ENCODE results near the gene AFAP1. TPM values are rescaled to one million over a fixed set of nuclear protein-coding genes. Genes with fewer than 3 reads are reported as not detected.

Gene AFAP1
- total RNA-seq, 1 experiment from 2014 or later = 42.1 TPM

GRCh38 chr4:7805533-7806337 lies 133.9 kb downstream of the AFAP1 start:
- intact Hi-C loops (cut with micrococcal nuclease) = loop anchor here (1.0 kb wide), 2 partner anchors 37 to 124 kb away; no protein-coding TSS in a partner anchor
- BruUV-seq (replicated peaks) = no TSS peak
- Histone ChIP-seq H3K27me3 (ENCODE audit: low read length) (no peaks in the 10 kb centered on the region), H3F3A (ENCODE audit: low read length, unreplicated experiment) (no peaks in the 10 kb centered on the region), H3K79me2 (ENCODE audit: low read length) (peaks cover 20% of the 10 kb centered on the region), H2AFZ (ENCODE audit: low read length) (no peak overlapping the region), H3K9me2 (replicated peaks; ENCODE audit: low read length) (no peaks in the 10 kb centered on the region), H3K9me3 (ENCODE audit: low read length) (peaks cover 7% of the 10 kb centered on the region; the same call in 1 of the 2 replicates), H3K36me3 (ENCODE audit: low read depth, low read length) (peaks cover 51% of the 10 kb centered on the region), H3K9ac (ENCODE audit: low read length) (no peak overlapping the region), H3K4me3 (ENCODE audit: low read length) (no peak overlapping the region), H3K4me2 (ENCODE audit: low read length) (peak overlapping the region; percentile 44), H3K4me1 (ENCODE audit: insufficient read depth, low read length) (peaks cover 32% of the 10 kb centered on the region), H4K20me1 (ENCODE audit: low read length) (no peaks in the 10 kb centered on the region), H3K27ac (ENCODE audit: low read length) (peak overlapping the region; percentile 47)
- ChIA-PET POLR2A (ENCODE audit: unreplicated experiment) (no interaction called here), CTCF (interaction anchor here (0.6 to 1.0 kb wide), 2 partner anchors 38 to 124 kb away, joined by 3 read pairs; no protein-coding TSS in a partner anchor)
- peak; percentile 92 for DNase-seq
- TF ChIP-seq CTCF (conservative IDR thresholded peaks at IDR 0.05; ENCODE audit: low read depth, low read length) (no peak), EZH2 (IDR thresholded peaks at IDR 0.05; ENCODE audit: low read length, unreplicated experiment) (no peak), EZH2phosphoT487 (IDR thresholded peaks at IDR 0.05; ENCODE audit: borderline replicate concordance, low read length) (no peak)
- peak; percentile 88 for ATAC-seq

GRCh38 chr4:7804756-7805385 lies 134.8 kb downstream of the AFAP1 start:
- H3K4me2 ChIP-seq (ENCODE audit: low read length) = peak overlapping the region; percentile 44
- H4K20me1 ChIP-seq (ENCODE audit: low read length) = no peaks in the 10 kb centered on the region
- DNase-seq = no peak
- no peak for ATAC-seq
- no peak overlapping the region for H3K4me3 ChIP-seq (ENCODE audit: low read length)
- no peak overlapping the region for H2AFZ ChIP-seq (ENCODE audit: low read length)
- no peaks in the 10 kb centered on the region for H3K27me3 ChIP-seq (ENCODE audit: low read length)
- H3K4me1 ChIP-seq (ENCODE audit: insufficient read depth, low read length) = peaks cover 32% of the 10 kb centered on the region
- H3K9me2 ChIP-seq (replicated peaks; ENCODE audit: low read length) = no peaks in the 10 kb centered on the region
- ChIA-PET CTCF (interaction anchor here (0.6 to 1.0 kb wide), 7 partner anchors 9 to 135 kb away, joined by 3 read pairs; partner anchors contain the start of gene AFAP1), POLR2A (ENCODE audit: unreplicated experiment) (no interaction called here)
- H3F3A ChIP-seq (ENCODE audit: low read length, unreplicated experiment) = no peaks in the 10 kb centered on the region
- BruUV-seq (replicated peaks) = no TSS peak
- intact Hi-C loops (cut with micrococcal nuclease) = loop anchor here (1.0 kb wide), 3 partner anchors 37 to 182 kb away; no protein-coding TSS in a partner anchor
- no peak overlapping the region for H3K9ac ChIP-seq (ENCODE audit: low read length)
- TF ChIP-seq EZH2phosphoT487 (IDR thresholded peaks at IDR 0.05; ENCODE audit: borderline replicate concordance, low read length) = no peak
- TF ChIP-seq CTCF (conservative IDR thresholded peaks at IDR 0.05; ENCODE audit: low read depth, low read length) = no peak
- TF ChIP-seq EZH2 (IDR thresholded peaks at IDR 0.05; ENCODE audit: low read length, unreplicated experiment) = no peak
- peaks cover 55% of the 10 kb centered on the region for H3K36me3 ChIP-seq (ENCODE audit: low read depth, low read length)
- peaks cover 20% of the 10 kb centered on the region for H3K79me2 ChIP-seq (ENCODE audit: low read length)
- H3K9me3 ChIP-seq (ENCODE audit: low read length) = peaks cover 7% of the 10 kb centered on the region; the same call in 1 of the 2 replicates
- no peak overlapping the region for H3K27ac ChIP-seq (ENCODE audit: low read length)
